ENCODE results near the gene ZNF230.

The ZNF230 gene

GRCh38 chr19:44002566-44003460, at the start of gene ZNF230:
Gene ZNF230, plus strand, starts transcription at chr19:44002957. Its CDS starts 4,122 bp downstream, at chr19:44007079.
- TF ChIP-seq ZBTB7A (IDR thresholded peaks at IDR 0.05; ENCODE audit: low read depth) (peak; percentile 40), EP300 (IDR thresholded peaks at IDR 0.05; ENCODE audit: borderline replicate concordance) (peak; percentile 21; the same call in 1 of the 2 replicates), TCF12 (IDR thresholded peaks at IDR 0.05; ENCODE audit: low read depth) (no peak; the same call in 1 of the 2 replicates), MAX (IDR thresholded peaks at IDR 0.05) (peak; percentile 49), TEAD4 (IDR thresholded peaks at IDR 0.05) (peak; percentile 39; the same call in 1 of the 2 replicates), NFIC (IDR thresholded peaks at IDR 0.05) (peak; percentile 86), FOXM1 (IDR thresholded peaks at IDR 0.05; ENCODE audit: borderline replicate concordance, low read depth) (no peak), EGR1 (IDR thresholded peaks at IDR 0.05) (peak; percentile 30; the same call in 1 of the 2 replicates), CREB1 (IDR thresholded peaks at IDR 0.05; ENCODE audit: low read depth) (no peak; the same call in 1 of the 2 replicates), RAD21 (IDR thresholded peaks at IDR 0.05; ENCODE audit: low read depth) (no peak), YY1 (IDR thresholded peaks at IDR 0.05; ENCODE audit: low read depth) (peak; percentile 94), TAF1 (IDR thresholded peaks at IDR 0.05; ENCODE audit: low read depth) (peak; percentile 50; the same call in 1 of the 2 replicates), CEBPB (IDR thresholded peaks at IDR 0.05) (peak; percentile 42; the same call in 1 of the 2 replicates), REST (IDR thresholded peaks at IDR 0.05; ENCODE audit: low read depth) (no peak)
- TF ChIP-seq, protein P1, sequence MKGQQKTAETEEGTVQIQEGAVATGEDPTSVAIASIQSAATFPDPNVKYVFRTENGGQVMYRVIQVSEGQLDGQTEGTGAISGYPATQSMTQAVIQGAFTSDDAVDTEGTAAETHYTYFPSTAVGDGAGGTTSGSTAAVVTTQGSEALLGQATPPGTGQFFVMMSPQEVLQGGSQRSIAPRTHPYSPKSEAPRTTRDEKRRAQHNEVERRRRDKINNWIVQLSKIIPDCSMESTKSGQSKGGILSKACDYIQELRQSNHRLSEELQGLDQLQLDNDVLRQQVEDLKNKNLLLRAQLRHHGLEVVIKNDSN (IDR thresholded peaks at IDR 0.05), result no peak

DNA sequence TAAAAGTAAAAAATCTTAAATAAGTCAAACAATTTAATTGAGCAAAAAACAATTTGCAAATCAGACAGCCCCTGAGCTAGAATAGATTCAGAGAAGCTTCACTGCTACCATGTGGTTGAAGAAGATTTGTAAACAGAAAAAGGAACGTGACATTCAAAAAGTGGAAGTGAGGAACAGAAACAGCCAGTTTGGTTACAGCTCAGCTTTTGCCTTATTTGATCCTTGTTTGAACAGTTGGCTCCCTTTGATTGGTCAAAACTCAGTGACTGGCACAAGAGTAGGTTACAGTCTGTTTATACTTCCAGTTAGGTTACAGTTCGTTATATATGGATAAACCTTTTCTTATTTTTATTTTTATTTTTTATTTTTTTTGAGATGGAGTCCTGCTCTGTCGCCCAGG, 45.9 kb upstream of the ZNF230 start:
- no peak for TF ChIP-seq EP300 (IDR thresholded peaks at IDR 0.05; ENCODE audit: borderline replicate concordance)
- no peak for TF ChIP-seq TAF1 (IDR thresholded peaks at IDR 0.05; ENCODE audit: low read depth)
- no peak for TF ChIP-seq TEAD4 (IDR thresholded peaks at IDR 0.05)
- TF ChIP-seq ZBTB7A (IDR thresholded peaks at IDR 0.05; ENCODE audit: low read depth), result no peak
- TF ChIP-seq RAD21 (IDR thresholded peaks at IDR 0.05; ENCODE audit: low read depth), result no peak
- no peak for TF ChIP-seq CREB1 (IDR thresholded peaks at IDR 0.05; ENCODE audit: low read depth)

DNA sequence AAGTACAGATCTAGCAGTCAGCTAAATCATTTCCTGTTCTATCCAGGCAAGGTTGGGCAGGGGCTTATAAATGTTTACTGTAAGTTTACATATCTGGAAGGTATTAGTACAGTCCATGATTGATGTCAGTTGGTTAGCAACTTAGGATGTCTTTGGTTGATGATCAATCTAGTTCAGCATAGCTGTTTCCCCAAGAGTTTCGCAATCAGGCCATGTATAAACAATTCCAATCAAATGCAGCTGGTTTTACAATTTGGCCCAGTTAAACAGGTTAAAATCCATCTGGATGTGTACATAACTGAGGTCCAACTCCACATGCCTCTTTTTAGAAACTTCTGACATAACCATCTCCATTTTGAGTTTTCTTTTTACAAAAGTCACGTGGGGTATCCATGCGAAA, 44.9 kb upstream of the ZNF230 start:
- TF ChIP-seq RAD21 (IDR thresholded peaks at IDR 0.05; ENCODE audit: low read depth) (no peak), CEBPB (IDR thresholded peaks at IDR 0.05) (peak; percentile 81)

- TF ChIP-seq TCF12 (IDR thresholded peaks at IDR 0.05; ENCODE audit: low read depth) (no peak), NFIC (IDR thresholded peaks at IDR 0.05) (no peak), CREB1 (IDR thresholded peaks at IDR 0.05; ENCODE audit: low read depth) (no peak)
- TF ChIP-seq, protein P1 (IDR thresholded peaks at IDR 0.05), result no peak
Measured at GRCh38 chr19:43960411-43960810, 42.3 kb upstream of the ZNF230 start.

GRCh38 chr19:43966079-43966694, 36.6 kb upstream of the ZNF230 start:
- TF ChIP-seq TCF12 (IDR thresholded peaks at IDR 0.05; ENCODE audit: low read depth) (no peak), REST (IDR thresholded peaks at IDR 0.05; ENCODE audit: low read depth) (no peak), NFIC (IDR thresholded peaks at IDR 0.05) (no peak), CREB1 (IDR thresholded peaks at IDR 0.05; ENCODE audit: low read depth) (no peak), EGR1 (IDR thresholded peaks at IDR 0.05) (no peak), ZBTB7A (IDR thresholded peaks at IDR 0.05; ENCODE audit: low read depth) (no peak), MAX (IDR thresholded peaks at IDR 0.05) (no peak), FOXM1 (IDR thresholded peaks at IDR 0.05; ENCODE audit: borderline replicate concordance, low read depth) (no peak), CEBPB (IDR thresholded peaks at IDR 0.05) (no peak), TEAD4 (IDR thresholded peaks at IDR 0.05) (no peak), YY1 (IDR thresholded peaks at IDR 0.05; ENCODE audit: low read depth) (no peak), EP300 (IDR thresholded peaks at IDR 0.05; ENCODE audit: borderline replicate concordance) (no peak), TAF1 (IDR thresholded peaks at IDR 0.05; ENCODE audit: low read depth) (no peak), RAD21 (IDR thresholded peaks at IDR 0.05; ENCODE audit: low read depth) (no peak)
- TF ChIP-seq, protein P1 (IDR thresholded peaks at IDR 0.05), result no peak

Measured in Ishikawa (cell line).